Epithelial cell of proximal tubule (primary cell): ENCODE results near the gene INSL3. TPM values are rescaled to one million over a fixed set of nuclear protein-coding genes. Genes with fewer than 3 reads are reported as not detected.
"Not testable (repeated sequence)": the region's sequence is repeated elsewhere in the genome, so short reads cannot be mapped to it uniquely, and the experiment has no call there.

Experiments used
- DNase-seq: peaks from one replicate; pipeline ENCODE4 v3.0.0-alpha.2; 2011; ENCODE audit warnings: low read depth
- H3K4me3 ChIP-seq: 2 replicates; pipeline ENCODE4 v1.5.1; 2011; ENCODE audit warnings: low read depth, mild to moderate bottlenecking, low read length
- CTCF ChIP-seq: conservative IDR thresholded peaks from 2 replicates; pipeline ENCODE4 v1.5.1; 2012; ENCODE audit warnings: low read depth, mild to moderate bottlenecking, low read length
- total RNA-seq: library from RNA; depleted of rRNA; stranded (reverse); fragments of >200 nt; gene quantifications from 2 replicates; pipeline ENCODE4 v1.2.3, GENCODE V29; 2015

Gene INSL3
- total RNA-seq, 1 donor from 2014 or later: not detected

- no peak for DNase-seq
- no peak overlapping the region for H3K4me3 ChIP-seq
- TF ChIP-seq CTCF: no peak
These were observed 10.2 kb downstream of the INSL3 start for GRCh38 chr19:17811103-17811502.

- TF ChIP-seq CTCF: no peak
- no peak overlapping the region for H3K4me3 ChIP-seq
- DNase-seq: no peak
These were observed 13.5 kb downstream of the INSL3 start for GRCh38 chr19:17807731-17808316.

- no peak for DNase-seq
- TF ChIP-seq CTCF: no peak
- H3K4me3 ChIP-seq: no peak overlapping the region
These were observed 14.4 kb downstream of the INSL3 start for GRCh38 chr19:17806945-17807344.

- TF ChIP-seq CTCF: no peak
- DNase-seq: no peak
- H3K4me3 ChIP-seq: no peak overlapping the region
These were observed 15.9 kb downstream of the INSL3 start for GRCh38 chr19:17805427-17805826.

- no peak overlapping the region for H3K4me3 ChIP-seq
- no peak for DNase-seq
- TF ChIP-seq CTCF: no peak
These were observed 17.9 kb downstream of the INSL3 start for GRCh38 chr19:17803264-17803896.

- no peak for DNase-seq
- H3K4me3 ChIP-seq: no peak overlapping the region
- no peak for TF ChIP-seq CTCF
These were observed 19.0 kb downstream of the INSL3 start for GRCh38 chr19:17802137-17802858.

- not testable (repeated sequence) for H3K4me3 ChIP-seq, DNase-seq
These were observed 22.7 kb downstream of the INSL3 start for GRCh38 chr19:17798599-17798998.
